Measurements from ENCODE around the gene RNF144A. TPM values are rescaled to one million over a fixed set of nuclear protein-coding genes. Genes with fewer than 3 reads are reported as not detected.
A peak's percentile ranks its signal among the peaks of the same experiment; 100 is the strongest.

RNF144A gene
- total and polyA plus RNA-seq, 2 donors, result 4.0 to 8.9 TPM

DNA sequence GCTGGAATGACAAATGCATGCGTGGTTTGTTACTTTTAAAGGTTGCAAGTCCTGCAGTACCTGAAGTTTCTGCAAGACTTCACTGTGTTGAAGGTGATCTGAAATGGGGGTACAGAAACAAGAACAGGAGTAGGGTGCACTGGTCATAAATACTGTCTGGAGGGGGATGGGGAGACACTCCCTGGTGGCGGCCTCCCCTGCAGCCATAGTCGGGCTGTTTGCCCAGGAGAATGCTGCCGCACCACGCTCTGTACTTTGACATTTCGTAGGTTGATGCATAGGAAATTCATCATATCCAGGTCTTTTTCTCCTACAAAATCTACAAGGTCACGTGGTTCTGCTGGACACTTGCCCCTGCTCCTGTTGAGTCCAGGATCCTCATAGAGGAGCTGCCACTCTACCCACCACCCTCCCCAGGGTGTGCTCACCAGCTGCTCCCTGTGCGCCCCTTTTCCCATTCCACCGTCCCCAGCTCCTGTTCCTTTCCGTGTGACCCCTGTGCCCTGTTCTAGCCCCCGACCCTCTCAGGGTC is 103.8 kb downstream of the RNF144A start:
- no peaks in the 10 kb centered on the region for H3K27me3 ChIP-seq (ENCODE audit: control insufficient read depth in 2 of 2, insufficient read depth in 1 of 2, low read length in 1 of 2)
- peaks cover 13 to 34% of the 10 kb centered on the region in 2 donors for H3K36me3 ChIP-seq (ENCODE audit: control insufficient read depth in 2 of 2, insufficient read depth in 2 of 2, low read length in 1 of 2)
- no peaks in the 10 kb centered on the region for H3K4me1 ChIP-seq (ENCODE audit: control insufficient read depth in 2 of 2, insufficient read depth in 2 of 2, low read length in 2 of 2)
- no peaks in the 10 kb centered on the region for H3K9me3 ChIP-seq (ENCODE audit: control insufficient read depth in 2 of 2, insufficient read depth in 1 of 2, low read length in 1 of 2)
- no peak overlapping the region for H3K27ac ChIP-seq (ENCODE audit: low read depth in 1 of 2, low read length in 1 of 2)
- 87% methylated on average over 11 of the region's 11 CpGs for WGBS
- no peak for DNase-seq (ENCODE audit: low read depth in 6 of 9, low spot score in 9 of 9)
- no peak overlapping the region for H3K4me3 ChIP-seq (ENCODE audit: low read length in 2 of 2)

- Histone ChIP-seq H3K4me3 (ENCODE audit: low read length in 2 of 2) (no peak overlapping the region), H3K4me1 (ENCODE audit: control insufficient read depth in 2 of 2, insufficient read depth in 2 of 2, low read length in 2 of 2) (no peaks in the 10 kb centered on the region), H3K36me3 (ENCODE audit: control insufficient read depth in 2 of 2, insufficient read depth in 2 of 2, low read length in 1 of 2) (peaks cover 16 to 40% of the 10 kb centered on the region in 2 donors), H3K9me3 (ENCODE audit: control insufficient read depth in 2 of 2, insufficient read depth in 1 of 2, low read length in 1 of 2) (no peaks in the 10 kb centered on the region), H3K27me3 (ENCODE audit: control insufficient read depth in 2 of 2, insufficient read depth in 1 of 2, low read length in 1 of 2) (no peaks in the 10 kb centered on the region), H3K27ac (ENCODE audit: low read depth in 1 of 2, low read length in 1 of 2) (peak overlapping the region in 1 of 2 donors; percentile 27)
- WGBS, result 94% methylated on average over 11 of the region's 11 CpGs
- DNase-seq (ENCODE audit: low read depth in 6 of 9, low spot score in 9 of 9), result no peak
Observed at GRCh38 chr2:7022492-7023385, 105.5 kb downstream of the RNF144A start.

GRCh38 chr2:7023542-7023941 is 106.3 kb downstream of the RNF144A start:
- Histone ChIP-seq H3K4me3 (ENCODE audit: low read length in 2 of 2) (no peak overlapping the region), H3K9me3 (ENCODE audit: control insufficient read depth in 2 of 2, insufficient read depth in 1 of 2, low read length in 1 of 2) (no peaks in the 10 kb centered on the region), H3K36me3 (ENCODE audit: control insufficient read depth in 2 of 2, insufficient read depth in 2 of 2, low read length in 1 of 2) (peaks cover 16 to 47% of the 10 kb centered on the region in 2 donors), H3K27ac (ENCODE audit: low read depth in 1 of 2, low read length in 1 of 2) (no peak overlapping the region), H3K27me3 (ENCODE audit: control insufficient read depth in 2 of 2, insufficient read depth in 1 of 2, low read length in 1 of 2) (no peaks in the 10 kb centered on the region), H3K4me1 (ENCODE audit: control insufficient read depth in 2 of 2, insufficient read depth in 2 of 2, low read length in 2 of 2) (no peaks in the 10 kb centered on the region)
- WGBS, result 93% methylated on average over 2 of the region's 2 CpGs
- no peak for DNase-seq (ENCODE audit: low read depth in 6 of 9, low spot score in 9 of 9)

GRCh38 chr2:7024261-7024660 is 107.0 kb downstream of the RNF144A start:
- Histone ChIP-seq H3K4me1 (ENCODE audit: control insufficient read depth in 2 of 2, insufficient read depth in 2 of 2, low read length in 2 of 2) (no peaks in the 10 kb centered on the region), H3K4me3 (ENCODE audit: low read length in 2 of 2) (no peak overlapping the region)
- no peak for DNase-seq (ENCODE audit: low read depth in 6 of 9, low spot score in 9 of 9)

GRCh38 chr2:7025082-7025481 is 107.9 kb downstream of the RNF144A start:
- 96% methylated on average over 9 of the region's 9 CpGs for WGBS
- Histone ChIP-seq H3K9me3 (ENCODE audit: control insufficient read depth in 2 of 2, insufficient read depth in 1 of 2, low read length in 1 of 2) (no peaks in the 10 kb centered on the region), H3K4me3 (ENCODE audit: low read length in 2 of 2) (no peak overlapping the region), H3K4me1 (ENCODE audit: control insufficient read depth in 2 of 2, insufficient read depth in 2 of 2, low read length in 2 of 2) (no peaks in the 10 kb centered on the region), H3K27ac (ENCODE audit: low read depth in 1 of 2, low read length in 1 of 2) (no peak overlapping the region), H3K36me3 (ENCODE audit: control insufficient read depth in 2 of 2, insufficient read depth in 2 of 2, low read length in 1 of 2) (peaks cover 16 to 49% of the 10 kb centered on the region in 2 donors), H3K27me3 (ENCODE audit: control insufficient read depth in 2 of 2, insufficient read depth in 1 of 2, low read length in 1 of 2) (no peaks in the 10 kb centered on the region)
- DNase-seq (ENCODE audit: low read depth in 6 of 9, low spot score in 9 of 9), result no peak

More at GRCh38 chr2:7024261-7024660, 107.0 kb downstream of the RNF144A start:
- 93% methylated on average over 18 of the region's 18 CpGs for WGBS
- no peak overlapping the region for H3K27ac ChIP-seq (ENCODE audit: low read depth in 1 of 2, low read length in 1 of 2)
- H3K9me3 ChIP-seq (ENCODE audit: control insufficient read depth in 2 of 2, insufficient read depth in 1 of 2, low read length in 1 of 2), result no peaks in the 10 kb centered on the region
- H3K27me3 ChIP-seq (ENCODE audit: control insufficient read depth in 2 of 2, insufficient read depth in 1 of 2, low read length in 1 of 2), result no peaks in the 10 kb centered on the region
- H3K36me3 ChIP-seq (ENCODE audit: control insufficient read depth in 2 of 2, insufficient read depth in 2 of 2, low read length in 1 of 2), result peaks cover 16 to 49% of the 10 kb centered on the region in 2 donors

- WGBS, result 95% methylated on average over 8 of the region's 8 CpGs
- no peak for DNase-seq (ENCODE audit: low read depth in 6 of 9, low spot score in 9 of 9)
- Histone ChIP-seq H3K4me3 (ENCODE audit: low read length in 2 of 2) (no peak overlapping the region), H3K4me1 (ENCODE audit: control insufficient read depth in 2 of 2, insufficient read depth in 2 of 2, low read length in 2 of 2) (no peaks in the 10 kb centered on the region), H3K27me3 (ENCODE audit: control insufficient read depth in 2 of 2, insufficient read depth in 1 of 2, low read length in 1 of 2) (no peaks in the 10 kb centered on the region), H3K36me3 (ENCODE audit: control insufficient read depth in 2 of 2, insufficient read depth in 2 of 2, low read length in 1 of 2) (peaks cover 12 to 37% of the 10 kb centered on the region in 2 donors), H3K9me3 (ENCODE audit: control insufficient read depth in 2 of 2, insufficient read depth in 1 of 2, low read length in 1 of 2) (no peaks in the 10 kb centered on the region), H3K27ac (ENCODE audit: low read depth in 1 of 2, low read length in 1 of 2) (no peak overlapping the region)
Observed at GRCh38 chr2:7026742-7027141, 109.5 kb downstream of the RNF144A start.

DNA sequence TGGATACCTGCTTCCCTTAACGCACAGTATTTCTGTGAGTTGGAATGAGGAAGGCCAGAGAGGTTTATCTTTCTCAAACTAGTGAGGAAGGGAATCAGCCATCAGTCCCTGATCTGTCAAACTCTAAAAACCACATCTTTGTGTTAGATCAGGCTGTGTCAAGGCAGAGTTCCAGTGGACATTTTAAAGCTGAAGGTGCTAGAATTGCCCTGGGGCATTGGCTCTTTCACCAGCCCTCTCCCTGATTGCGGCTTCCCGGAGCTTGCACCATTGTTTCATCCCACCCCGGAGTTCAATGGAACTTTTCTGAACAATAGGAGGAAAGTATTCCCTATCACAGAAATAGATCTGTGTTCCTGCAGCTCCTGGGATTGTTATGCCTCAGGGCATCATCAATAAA is 110.2 kb downstream of the RNF144A start:
- WGBS, result 48% methylated on average over 4 of the region's 4 CpGs
- H3K27ac ChIP-seq (ENCODE audit: low read depth in 1 of 2, low read length in 1 of 2), result no peak overlapping the region
- DNase-seq (ENCODE audit: low read depth in 6 of 9, low spot score in 9 of 9), result no peak

DNA sequence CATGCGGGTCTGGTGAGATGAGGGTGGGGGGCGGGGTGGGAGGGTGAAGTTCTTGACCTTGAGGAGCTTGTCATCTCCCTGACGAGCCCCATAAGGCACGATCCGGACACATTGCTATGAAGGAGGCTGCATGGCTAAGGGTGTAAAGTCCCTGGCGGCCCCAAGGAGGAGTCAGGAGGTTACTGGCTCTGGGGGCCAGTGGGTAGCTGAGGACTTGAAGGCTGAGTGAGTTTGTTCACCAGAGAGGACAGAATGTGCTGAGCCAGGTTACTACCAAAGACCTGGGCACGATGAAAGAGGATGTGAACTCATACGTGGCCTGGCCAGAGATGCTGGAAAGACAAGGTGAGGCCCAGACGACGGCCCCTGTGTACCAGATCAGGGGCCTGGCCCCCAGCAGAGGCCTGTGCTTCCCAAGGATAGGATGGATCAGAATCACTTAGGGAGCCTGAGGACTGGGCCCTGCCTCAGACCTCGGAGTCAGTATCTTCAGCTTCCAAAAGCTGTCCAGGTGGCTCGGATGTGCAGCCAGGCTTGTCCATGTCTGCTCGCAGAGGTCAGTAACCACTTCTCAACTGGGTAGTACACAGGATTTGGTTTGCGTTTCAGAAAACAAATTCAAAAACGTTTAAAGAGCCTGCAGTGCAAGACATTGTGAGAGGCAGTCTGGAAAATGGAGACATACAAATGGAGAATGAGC is 110.9 kb downstream of the RNF144A start:
- Histone ChIP-seq H3K36me3 (ENCODE audit: control insufficient read depth in 2 of 2, insufficient read depth in 2 of 2, low read length in 1 of 2) (peaks cover 18 to 41% of the 10 kb centered on the region in 2 donors), H3K27ac (ENCODE audit: low read depth in 1 of 2, low read length in 1 of 2) (no peak overlapping the region), H3K4me3 (ENCODE audit: low read length in 2 of 2) (no peak overlapping the region), H3K4me1 (ENCODE audit: control insufficient read depth in 2 of 2, insufficient read depth in 2 of 2, low read length in 2 of 2) (no peaks in the 10 kb centered on the region), H3K27me3 (ENCODE audit: control insufficient read depth in 2 of 2, insufficient read depth in 1 of 2, low read length in 1 of 2) (no peaks in the 10 kb centered on the region), H3K9me3 (ENCODE audit: control insufficient read depth in 2 of 2, insufficient read depth in 1 of 2, low read length in 1 of 2) (no peaks in the 10 kb centered on the region)
- 97% methylated on average over 15 of the region's 15 CpGs for WGBS
- DNase-seq (ENCODE audit: low read depth in 6 of 9, low spot score in 9 of 9), result no peak

More for the DNA sequence above, 110.2 kb downstream of the RNF144A start:
- Histone ChIP-seq H3K36me3 (ENCODE audit: control insufficient read depth in 2 of 2, insufficient read depth in 2 of 2, low read length in 1 of 2) (peaks cover 15 to 36% of the 10 kb centered on the region in 2 donors), H3K4me1 (ENCODE audit: control insufficient read depth in 2 of 2, insufficient read depth in 2 of 2, low read length in 2 of 2) (no peaks in the 10 kb centered on the region), H3K4me3 (ENCODE audit: low read length in 2 of 2) (no peak overlapping the region), H3K9me3 (ENCODE audit: control insufficient read depth in 2 of 2, insufficient read depth in 1 of 2, low read length in 1 of 2) (no peaks in the 10 kb centered on the region), H3K27me3 (ENCODE audit: control insufficient read depth in 2 of 2, insufficient read depth in 1 of 2, low read length in 1 of 2) (no peaks in the 10 kb centered on the region)

GRCh38 chr2:7028846-7029245 is 111.6 kb downstream of the RNF144A start:
- no peak overlapping the region for H3K27ac ChIP-seq (ENCODE audit: low read depth in 1 of 2, low read length in 1 of 2)
- no peak overlapping the region for H3K4me3 ChIP-seq (ENCODE audit: low read length in 2 of 2)
- no peaks in the 10 kb centered on the region for H3K27me3 ChIP-seq (ENCODE audit: control insufficient read depth in 2 of 2, insufficient read depth in 1 of 2, low read length in 1 of 2)
- peaks cover 18 to 41% of the 10 kb centered on the region in 2 donors for H3K36me3 ChIP-seq (ENCODE audit: control insufficient read depth in 2 of 2, insufficient read depth in 2 of 2, low read length in 1 of 2)
- no peaks in the 10 kb centered on the region for H3K9me3 ChIP-seq (ENCODE audit: control insufficient read depth in 2 of 2, insufficient read depth in 1 of 2, low read length in 1 of 2)
- no peak for DNase-seq (ENCODE audit: low read depth in 6 of 9, low spot score in 9 of 9)
- WGBS, result 97% methylated on average over 6 of the region's 6 CpGs
- H3K4me1 ChIP-seq (ENCODE audit: control insufficient read depth in 2 of 2, insufficient read depth in 2 of 2, low read length in 2 of 2), result no peaks in the 10 kb centered on the region

Data from thymus (tissue), 11 donors.